ENCODE measurements around the gene MAP4.

The MAP4 gene

DNA sequence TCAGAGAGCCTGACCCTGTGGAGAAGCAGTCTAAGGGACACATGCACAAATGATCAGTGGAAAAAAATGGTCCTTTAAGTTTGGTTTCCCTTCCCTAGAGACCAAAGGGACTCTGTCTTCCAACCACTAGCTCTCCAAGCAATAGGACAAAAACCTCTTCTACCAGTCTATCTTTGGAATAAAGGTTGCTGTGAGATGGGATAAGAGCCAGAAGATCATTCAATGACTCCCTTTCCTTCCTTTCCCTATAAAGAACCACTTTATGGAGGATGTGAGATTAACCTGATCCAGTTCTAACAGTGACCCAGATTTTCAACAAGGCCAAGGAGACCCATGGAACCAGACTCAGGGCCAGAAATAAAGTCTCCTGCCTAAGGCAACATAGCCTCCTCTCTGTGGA lies 138.5 kb downstream of the MAP4 start:
- no peaks in the 10 kb centered on the region for H3K27me3 Mint-ChIP-seq
- H3K4me3 Mint-ChIP-seq = no peak overlapping the region
- H3K36me3 Mint-ChIP-seq (ENCODE audit: low read depth) = peaks cover 15% of the 10 kb centered on the region
- no peak overlapping the region for H3K27ac Mint-ChIP-seq
- H3K9me3 Mint-ChIP-seq = no peaks in the 10 kb centered on the region
- peaks cover 10% of the 10 kb centered on the region for H3K4me1 Mint-ChIP-seq (ENCODE audit: low read depth)

DNA sequence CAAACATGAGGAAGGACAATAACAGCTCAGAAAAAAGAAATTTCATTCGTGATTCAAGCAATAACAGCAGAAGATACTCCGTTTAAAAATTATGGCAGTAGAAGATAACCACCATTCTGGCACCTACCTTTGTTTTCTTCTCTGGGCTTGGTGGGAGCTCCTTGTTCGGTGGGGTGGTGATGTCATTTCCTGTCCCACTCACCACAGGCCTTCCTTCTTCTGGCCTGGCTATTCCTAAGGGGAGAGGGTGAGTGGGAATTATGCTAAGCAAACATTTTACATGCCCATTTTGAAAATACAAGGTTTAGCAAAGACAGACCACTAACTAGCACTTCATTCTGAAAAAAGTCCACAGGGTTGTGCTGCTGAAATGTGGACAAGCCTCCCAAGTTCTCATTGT lies 138.9 kb downstream of the MAP4 start:
- H3K36me3 Mint-ChIP-seq (ENCODE audit: low read depth) = peaks cover 15% of the 10 kb centered on the region
- H3K9me3 Mint-ChIP-seq = no peaks in the 10 kb centered on the region
- peaks cover 10% of the 10 kb centered on the region for H3K4me1 Mint-ChIP-seq (ENCODE audit: low read depth)
- H3K4me3 Mint-ChIP-seq = no peak overlapping the region
- no peaks in the 10 kb centered on the region for H3K27me3 Mint-ChIP-seq
- no peak overlapping the region for H3K27ac Mint-ChIP-seq

DNA sequence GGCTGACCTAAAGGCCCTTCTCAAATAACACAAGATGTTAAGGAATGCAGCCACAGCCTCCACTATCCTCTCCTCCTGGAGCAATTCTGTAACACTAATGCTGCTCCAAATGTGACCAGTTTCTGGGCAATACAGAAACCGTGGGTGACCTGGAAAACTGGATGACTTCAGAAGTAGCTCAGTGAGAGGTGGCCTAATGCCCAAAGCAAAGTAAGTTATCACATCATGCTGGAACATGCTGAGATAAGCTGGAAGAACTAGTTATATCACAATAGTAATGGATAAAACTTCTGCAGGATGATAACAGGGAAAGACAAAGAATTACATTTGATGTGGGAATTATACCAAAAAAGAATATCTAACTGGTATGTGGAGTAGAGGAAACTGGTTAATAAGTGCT lies 141.3 kb downstream of the MAP4 start:
- H3K9me3 Mint-ChIP-seq = no peaks in the 10 kb centered on the region
- H3K4me3 Mint-ChIP-seq = no peak overlapping the region
- H3K4me1 Mint-ChIP-seq (ENCODE audit: low read depth) = peaks cover 10% of the 10 kb centered on the region
- H3K36me3 Mint-ChIP-seq (ENCODE audit: low read depth) = peaks cover 34% of the 10 kb centered on the region
- no peaks in the 10 kb centered on the region for H3K27me3 Mint-ChIP-seq
- H3K27ac Mint-ChIP-seq = peak overlapping the region; percentile 45

DNA sequence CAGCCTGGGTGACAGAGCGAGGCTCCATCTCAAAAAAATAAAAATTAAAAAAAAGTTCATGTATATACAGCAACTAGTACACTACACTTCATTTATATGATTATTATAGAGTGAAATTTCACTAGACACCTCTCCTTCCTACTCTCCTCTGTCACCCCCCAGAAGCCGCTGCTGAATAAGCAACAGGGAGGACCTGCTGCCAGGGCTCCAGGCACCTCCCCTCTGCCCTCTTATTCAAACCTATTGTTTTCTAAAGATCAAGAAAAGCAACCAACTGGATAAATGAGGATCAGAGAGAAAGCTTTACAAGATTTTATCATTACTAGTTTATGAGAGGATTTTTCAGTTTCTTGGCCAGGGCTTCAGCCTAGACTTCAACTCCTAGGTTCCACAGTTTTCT lies 141.8 kb downstream of the MAP4 start:
- Mint-ChIP-seq H3K9me3 (no peaks in the 10 kb centered on the region), H3K4me1 (ENCODE audit: low read depth) (peaks cover 10% of the 10 kb centered on the region), H3K27me3 (no peaks in the 10 kb centered on the region), H3K27ac (no peak overlapping the region), H3K36me3 (ENCODE audit: low read depth) (peaks cover 38% of the 10 kb centered on the region), H3K4me3 (no peak overlapping the region)

DNA sequence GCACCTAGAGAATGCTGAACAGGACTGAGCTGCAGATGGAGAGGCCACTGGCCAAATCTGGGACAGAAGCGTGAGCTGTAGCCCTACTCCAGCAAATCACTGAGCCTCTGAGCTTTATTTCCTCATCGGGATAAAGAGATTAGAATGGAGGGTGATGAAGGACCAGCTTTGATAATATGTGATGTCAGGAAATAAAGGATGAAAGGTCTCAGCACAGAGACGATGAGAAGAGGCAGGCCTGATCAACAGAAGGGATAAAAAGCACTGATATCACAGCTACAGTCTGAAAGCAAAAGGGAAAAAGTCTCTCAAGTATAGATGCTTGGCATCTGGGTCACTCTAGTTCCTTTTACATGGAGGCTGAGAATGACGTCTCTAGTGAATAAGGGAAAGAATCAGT lies 143.3 kb downstream of the MAP4 start:
- Mint-ChIP-seq H3K9me3 (no peaks in the 10 kb centered on the region), H3K27ac (no peak overlapping the region), H3K36me3 (ENCODE audit: low read depth) (peaks cover 48% of the 10 kb centered on the region), H3K4me3 (no peak overlapping the region), H3K4me1 (ENCODE audit: low read depth) (peaks cover 9% of the 10 kb centered on the region), H3K27me3 (no peaks in the 10 kb centered on the region)

DNA sequence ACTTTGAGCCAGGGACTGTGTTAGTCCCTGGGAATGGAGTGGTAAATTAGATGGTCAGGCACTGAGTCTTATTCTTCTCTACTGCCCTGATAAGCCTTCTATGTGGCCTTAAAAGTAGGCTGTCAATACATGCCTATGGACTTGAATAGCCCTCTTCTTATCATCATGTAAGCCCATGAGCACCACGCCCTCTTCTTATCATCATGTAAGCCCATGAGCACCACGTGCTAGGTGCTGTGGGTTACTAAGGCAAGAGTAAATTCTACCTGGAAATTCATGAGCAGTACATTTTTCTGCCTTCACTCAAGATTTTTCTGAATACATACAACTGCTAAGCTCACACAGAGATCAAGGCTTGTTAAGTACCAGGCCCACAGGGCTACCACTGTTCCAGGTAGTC lies 144.8 kb downstream of the MAP4 start:
- Mint-ChIP-seq H3K4me1 (ENCODE audit: low read depth) (no peaks in the 10 kb centered on the region), H3K27ac (no peak overlapping the region), H3K27me3 (no peaks in the 10 kb centered on the region), H3K36me3 (ENCODE audit: low read depth) (peaks cover 45% of the 10 kb centered on the region), H3K9me3 (no peaks in the 10 kb centered on the region), H3K4me3 (no peak overlapping the region)

DNA sequence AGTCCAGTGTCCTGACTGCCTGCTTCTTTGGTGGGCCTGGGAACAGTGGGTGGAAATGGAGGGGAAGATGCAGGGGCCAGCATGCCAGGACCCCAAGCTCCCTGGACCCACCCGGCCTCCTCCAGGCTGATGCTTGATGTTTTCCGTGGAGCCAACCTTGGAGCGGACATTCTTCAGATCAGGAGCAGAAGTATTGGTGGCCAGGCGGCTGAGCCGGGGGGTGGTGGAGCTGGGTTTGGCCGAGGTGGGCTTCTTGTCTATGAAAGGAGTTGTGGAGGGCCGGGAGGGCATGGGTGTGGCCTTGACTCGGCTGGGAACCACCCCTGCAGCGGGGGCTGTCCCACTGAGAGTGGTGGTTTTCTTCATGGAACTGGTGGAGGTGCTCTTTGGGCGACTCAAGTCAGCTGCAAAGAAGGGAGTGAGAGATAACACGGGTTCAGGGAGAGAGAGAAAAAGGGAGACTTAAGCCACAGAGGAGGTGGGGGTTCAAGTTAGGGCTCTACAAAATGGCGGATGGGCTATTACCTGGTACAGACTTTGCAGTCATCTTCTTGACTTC lies 145.4 kb downstream of the MAP4 start:
- Mint-ChIP-seq H3K36me3 (ENCODE audit: low read depth) (peaks cover 51% of the 10 kb centered on the region), H3K4me1 (ENCODE audit: low read depth) (no peaks in the 10 kb centered on the region), H3K4me3 (no peak overlapping the region), H3K27me3 (no peaks in the 10 kb centered on the region), H3K27ac (no peak overlapping the region), H3K9me3 (no peaks in the 10 kb centered on the region)

DNA sequence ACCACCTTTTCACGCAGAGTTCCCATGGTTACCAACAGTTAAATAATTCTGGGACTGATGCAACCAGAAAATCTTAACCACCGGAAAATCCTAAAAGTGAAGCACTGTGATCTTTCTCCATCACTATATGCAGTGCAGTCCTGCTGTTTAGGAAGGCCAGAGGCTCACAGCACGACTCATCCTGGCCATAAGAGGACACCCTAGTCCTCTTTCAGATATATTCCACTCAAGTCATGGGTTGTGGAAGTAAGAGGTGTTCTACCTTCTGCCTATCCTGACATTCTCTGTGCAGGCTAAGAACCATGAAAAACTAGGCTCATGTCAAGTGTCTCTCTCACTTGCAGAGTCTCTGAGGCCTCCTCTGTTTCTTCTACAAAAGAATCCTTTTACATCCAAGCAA lies 146.1 kb downstream of the MAP4 start:
- Mint-ChIP-seq H3K27ac (no peak overlapping the region), H3K9me3 (no peaks in the 10 kb centered on the region), H3K4me1 (ENCODE audit: low read depth) (no peaks in the 10 kb centered on the region), H3K27me3 (no peaks in the 10 kb centered on the region), H3K36me3 (ENCODE audit: low read depth) (peaks cover 54% of the 10 kb centered on the region), H3K4me3 (no peak overlapping the region)

DNA sequence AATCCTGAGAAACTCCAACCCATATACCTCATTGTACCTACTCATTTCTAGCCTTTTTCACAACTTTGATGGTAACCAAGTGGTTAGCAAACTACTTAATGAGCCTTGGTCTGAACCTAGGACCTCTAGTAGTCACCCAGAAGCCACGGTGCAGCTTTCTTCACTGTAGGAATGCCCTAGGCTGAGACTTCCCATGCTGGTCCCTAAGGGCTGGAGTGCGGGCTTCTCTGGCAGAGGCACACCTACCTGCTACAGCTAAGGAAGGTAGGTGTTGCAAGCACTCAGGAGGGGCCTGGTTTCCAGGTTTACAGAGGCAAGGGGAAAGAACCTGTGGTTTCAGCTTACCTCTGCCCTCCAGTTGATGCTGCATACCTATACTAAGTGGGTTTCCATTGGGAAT lies 147.9 kb downstream of the MAP4 start:
- Mint-ChIP-seq H3K27ac (no peak overlapping the region), H3K4me1 (ENCODE audit: low read depth) (no peaks in the 10 kb centered on the region), H3K36me3 (ENCODE audit: low read depth) (peaks cover 55% of the 10 kb centered on the region), H3K4me3 (no peak overlapping the region), H3K27me3 (no peaks in the 10 kb centered on the region), H3K9me3 (no peaks in the 10 kb centered on the region)

DNA sequence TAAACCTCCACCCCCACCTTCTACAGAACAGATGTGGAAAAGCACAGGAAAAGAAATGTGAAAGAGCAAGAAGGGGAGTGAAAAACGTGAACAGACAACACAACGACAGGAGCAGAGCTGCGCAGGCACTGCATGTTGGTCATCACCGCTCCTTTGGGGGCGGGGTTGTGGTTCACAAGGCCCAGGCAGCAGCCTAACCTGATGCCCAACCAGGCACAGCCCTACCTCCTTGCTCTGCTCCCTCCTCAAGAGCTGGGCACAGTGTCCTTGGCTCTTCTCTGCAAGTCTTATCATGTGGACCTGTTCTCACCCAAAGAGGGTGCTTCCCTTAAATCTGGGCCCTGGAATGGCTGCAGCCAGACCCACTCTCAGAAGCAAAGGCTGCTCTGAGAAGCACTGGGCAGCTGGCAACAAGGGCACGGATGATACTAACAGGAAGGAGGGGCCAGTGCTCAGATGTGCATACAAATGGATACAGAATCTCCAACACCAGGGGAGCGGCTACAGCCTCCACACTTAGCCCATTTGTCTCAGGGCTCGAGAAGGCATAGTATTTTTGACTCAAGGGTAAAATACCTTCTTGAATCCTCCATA lies 148.7 kb downstream of the MAP4 start:
- Mint-ChIP-seq H3K27me3 (no peaks in the 10 kb centered on the region), H3K36me3 (ENCODE audit: low read depth) (peaks cover 55% of the 10 kb centered on the region), H3K4me1 (ENCODE audit: low read depth) (no peaks in the 10 kb centered on the region), H3K27ac (no peak overlapping the region), H3K4me3 (no peak overlapping the region), H3K9me3 (no peaks in the 10 kb centered on the region)

DNA sequence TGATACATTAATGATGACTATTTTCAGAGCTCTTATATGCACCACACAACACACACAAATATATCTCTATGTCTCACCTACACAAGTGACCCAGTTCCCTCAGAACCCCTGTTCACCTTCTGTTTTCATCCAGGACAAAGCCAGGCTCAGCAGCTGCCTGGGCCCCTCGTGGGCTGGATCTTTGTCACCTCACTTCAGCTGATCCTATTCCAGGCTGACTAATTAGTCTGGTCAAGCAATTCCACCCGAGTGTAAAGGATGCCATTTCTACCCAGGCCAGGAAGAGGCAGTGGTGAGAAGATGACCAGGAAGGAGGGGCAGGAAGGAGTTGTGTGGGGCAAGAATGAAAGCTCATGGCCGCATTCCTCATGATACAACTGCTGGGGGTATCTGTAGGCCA lies 151.0 kb downstream of the MAP4 start:
- Mint-ChIP-seq H3K9me3 (no peaks in the 10 kb centered on the region), H3K36me3 (ENCODE audit: low read depth) (peaks cover 39% of the 10 kb centered on the region), H3K27ac (no peak overlapping the region)

DNA sequence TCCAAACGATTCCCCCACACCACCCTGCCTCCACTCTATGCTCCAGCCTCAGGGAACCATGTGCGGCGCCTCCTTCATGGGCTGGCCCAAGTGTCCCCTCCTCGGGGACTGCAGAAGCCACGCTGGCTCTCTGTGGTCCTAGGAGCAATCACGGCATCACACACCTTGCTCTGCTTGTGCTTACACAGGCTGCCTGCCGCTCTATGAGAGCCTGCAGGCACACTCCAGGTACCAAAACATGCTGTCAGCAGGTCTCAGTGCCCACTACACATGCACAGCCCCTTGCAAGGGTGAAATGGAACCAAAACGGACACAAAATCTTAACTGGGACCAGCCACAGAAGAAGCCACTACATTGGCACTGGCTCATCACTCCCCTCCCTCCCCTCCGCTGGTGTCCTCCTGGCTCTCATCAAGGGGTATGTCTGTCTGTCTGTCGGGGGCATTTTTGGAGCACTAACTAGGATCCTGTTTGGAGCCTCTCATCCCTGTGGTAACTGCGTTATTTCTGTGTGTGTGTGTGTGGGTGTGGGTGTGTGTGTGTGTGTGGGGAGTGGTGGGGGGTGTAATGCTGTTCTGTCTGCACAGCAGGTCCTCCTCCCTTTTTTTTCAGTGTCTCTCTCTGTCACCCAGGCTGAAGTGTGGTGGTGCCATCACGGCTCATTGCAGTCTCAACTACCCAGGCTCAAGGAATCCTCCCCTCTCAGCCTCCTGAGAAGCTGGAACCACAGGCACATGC lies 152.7 kb downstream of the MAP4 start:
- H3K9me3 Mint-ChIP-seq = no peaks in the 10 kb centered on the region
- H3K4me3 Mint-ChIP-seq = no peak overlapping the region
- H3K27me3 Mint-ChIP-seq = no peaks in the 10 kb centered on the region
- no peak overlapping the region for H3K27ac Mint-ChIP-seq
- H3K36me3 Mint-ChIP-seq (ENCODE audit: low read depth) = peaks cover 23% of the 10 kb centered on the region
- H3K4me1 Mint-ChIP-seq (ENCODE audit: low read depth) = no peaks in the 10 kb centered on the region

More for the DNA sequence above, 151.0 kb downstream of the MAP4 start:
- Mint-ChIP-seq H3K4me3 (no peak overlapping the region), H3K27me3 (no peaks in the 10 kb centered on the region), H3K4me1 (ENCODE audit: low read depth) (no peaks in the 10 kb centered on the region)

DNA sequence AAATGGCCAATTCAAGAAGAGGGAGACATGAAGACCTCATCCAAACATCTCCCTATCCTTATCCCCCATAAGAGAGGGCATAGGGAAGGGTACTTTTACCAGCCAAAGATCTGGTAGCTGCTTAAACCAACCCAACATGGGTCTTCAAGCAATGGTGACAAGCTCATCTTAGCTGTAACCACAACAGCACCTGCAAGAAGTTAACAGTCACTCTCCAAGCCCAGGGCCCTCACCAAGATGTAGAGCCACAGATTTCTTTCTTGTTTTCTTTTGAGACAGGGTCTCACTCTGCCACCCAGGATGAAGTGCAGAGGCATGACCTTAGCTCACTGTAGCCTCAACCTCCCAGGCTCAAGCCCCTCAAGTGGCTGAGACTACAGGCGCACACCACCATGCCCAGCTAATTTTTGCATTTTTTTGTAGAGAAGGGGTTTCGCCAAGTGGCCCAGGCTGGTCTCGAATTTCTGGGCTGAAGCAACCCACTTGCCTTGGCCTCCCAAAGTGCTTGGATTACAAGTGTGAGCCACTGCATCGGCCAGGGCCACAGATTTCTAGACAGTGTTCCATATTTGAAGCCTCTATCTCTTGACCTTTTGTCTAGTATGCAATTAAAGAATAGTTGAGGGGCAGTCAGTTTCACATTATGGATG lies 156.1 kb downstream of the MAP4 start:
- no peak overlapping the region for H3K4me3 Mint-ChIP-seq
- H3K27me3 Mint-ChIP-seq = no peaks in the 10 kb centered on the region
- peaks cover 18% of the 10 kb centered on the region for H3K36me3 Mint-ChIP-seq (ENCODE audit: low read depth)
- H3K27ac Mint-ChIP-seq = no peak overlapping the region
- no peaks in the 10 kb centered on the region for H3K4me1 Mint-ChIP-seq (ENCODE audit: low read depth)
- H3K9me3 Mint-ChIP-seq = no peaks in the 10 kb centered on the region

DNA sequence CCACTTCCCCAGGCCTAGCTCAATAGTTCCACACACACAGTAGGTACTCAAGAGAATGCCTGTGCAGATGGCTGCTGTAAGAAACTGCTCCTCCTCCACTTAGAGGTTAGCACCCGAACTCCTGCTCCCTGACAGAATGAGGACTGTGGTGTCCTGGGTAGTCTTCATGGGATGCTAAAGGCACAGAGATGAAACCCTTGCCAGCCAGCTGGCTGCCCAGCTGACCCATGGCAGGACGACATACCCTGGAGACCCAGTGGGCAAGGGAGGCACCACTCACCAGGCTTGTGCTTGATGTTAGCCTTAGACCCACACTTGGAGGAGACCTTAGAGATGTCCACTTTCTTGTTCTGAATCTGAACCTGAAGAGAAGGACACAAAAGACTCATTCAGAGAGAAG lies 159.1 kb downstream of the MAP4 start:
- Mint-ChIP-seq H3K4me1 (ENCODE audit: low read depth) (no peaks in the 10 kb centered on the region), H3K4me3 (no peak overlapping the region), H3K36me3 (ENCODE audit: low read depth) (peaks cover 20% of the 10 kb centered on the region), H3K9me3 (no peaks in the 10 kb centered on the region), H3K27me3 (no peaks in the 10 kb centered on the region), H3K27ac (no peak overlapping the region)

DNA sequence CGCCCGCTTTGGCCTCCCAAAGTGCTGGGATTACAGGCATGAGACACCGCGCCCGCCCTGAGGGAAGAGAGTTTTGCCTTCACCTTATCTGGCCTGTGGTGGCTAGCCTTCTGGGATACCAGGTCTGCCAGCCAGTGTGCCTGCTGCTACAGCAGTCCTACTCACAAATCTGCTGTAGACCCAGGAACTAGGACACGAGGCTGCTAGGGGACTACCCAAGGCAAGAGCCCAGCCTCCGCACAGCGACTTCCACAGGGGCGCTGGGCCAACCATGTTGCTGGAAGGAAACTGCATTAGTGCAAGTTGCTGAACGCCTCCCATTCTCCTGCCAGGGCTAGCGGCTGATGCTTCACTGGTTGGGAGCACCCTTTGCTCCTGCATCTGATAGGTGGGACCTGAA lies 159.5 kb downstream of the MAP4 start:
- Mint-ChIP-seq H3K27ac (no peak overlapping the region), H3K36me3 (ENCODE audit: low read depth) (peaks cover 20% of the 10 kb centered on the region), H3K9me3 (no peaks in the 10 kb centered on the region), H3K27me3 (no peaks in the 10 kb centered on the region), H3K4me1 (ENCODE audit: low read depth) (no peaks in the 10 kb centered on the region), H3K4me3 (no peak overlapping the region)

All from stimulated activated naive CD8-positive, alpha-beta T cell treated with anti-CD3 and anti-CD28 coated beads, Interleukin-15, Interleukin-2, amounts not matched to agents 100 ng/mL and 50 ng/mL, for 24 hours (primary cell).